MV-4-11 (cell line): ENCODE data around the gene COMT.
A peak's percentile ranks its signal among the peaks of the same experiment; 100 is the strongest.

ENCODE experiments used
- DNase-seq: peaks from one replicate; lab custom pipeline; 2025; lab: John Stamatoyannopoulos, UW

The COMT gene

GRCh38 chr22:19970479-19971275 lies 29.1 kb downstream of the COMT start:
- peak; percentile 38 for DNase-seq

GRCh38 chr22:19971276-19972124 lies 29.9 kb downstream of the COMT start:
- DNase-seq = no peak

GRCh38 chr22:19972251-19972650 lies 30.7 kb downstream of the COMT start:
- no peak for DNase-seq

GRCh38 chr22:19972652-19973550 lies 31.3 kb downstream of the COMT start:
- DNase-seq = no peak

GRCh38 chr22:19973551-19974267 lies 32.1 kb downstream of the COMT start:
- DNase-seq = no peak

GRCh38 chr22:19974268-19974861 lies 32.8 kb downstream of the COMT start:
- DNase-seq = peak; percentile 48

GRCh38 chr22:19974935-19975706 lies 33.5 kb downstream of the COMT start:
- DNase-seq = no peak

- no peak for DNase-seq
Measured at GRCh38 chr22:19975707-19976035, 34.1 kb downstream of the COMT start.

GRCh38 chr22:19976671-19977070 lies 35.1 kb downstream of the COMT start:
- no peak for DNase-seq

- DNase-seq = no peak
Measured at GRCh38 chr22:19977296-19978243, 36.0 kb downstream of the COMT start.

GRCh38 chr22:19978748-19979147 lies 37.2 kb downstream of the COMT start:
- DNase-seq = no peak

GRCh38 chr22:19979712-19980493 lies 38.3 kb downstream of the COMT start:
- DNase-seq = no peak

- no peak for DNase-seq
Measured at GRCh38 chr22:19980766-19981165, 39.2 kb downstream of the COMT start.

GRCh38 chr22:19981171-19981960 lies 39.8 kb downstream of the COMT start:
- no peak for DNase-seq

GRCh38 chr22:19981961-19982920 lies 40.7 kb downstream of the COMT start:
- DNase-seq = no peak

GRCh38 chr22:19982991-19983578 lies 41.5 kb downstream of the COMT start:
- no peak for DNase-seq
